ENCODE results near the gene SESN1. TPM values are rescaled to one million over a fixed set of nuclear protein-coding genes. Genes with fewer than 3 reads are reported as not detected.

The SESN1 gene
- total RNA-seq, 4 donors from 2014 or later = 73.3 to 253 (median 128) TPM

DNA sequence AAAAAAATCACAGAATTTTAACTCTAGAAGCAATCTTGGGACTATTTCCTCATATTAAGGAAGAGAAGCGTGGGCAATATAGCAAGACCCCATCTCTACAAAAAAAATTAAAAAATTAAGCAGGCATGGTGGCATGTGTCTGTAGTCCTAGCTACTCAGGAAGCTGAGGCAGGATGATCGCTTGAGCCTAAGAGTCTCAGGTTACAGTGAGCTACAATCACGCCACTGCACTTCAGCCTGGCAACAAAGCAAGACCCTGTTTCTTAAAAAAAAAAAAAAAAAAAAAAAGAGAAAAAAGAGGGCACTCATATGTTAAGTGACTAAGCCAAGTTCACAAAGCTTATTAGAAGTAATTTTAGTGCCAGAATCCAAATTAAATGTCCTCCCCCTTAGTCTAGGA lies 100.8 kb downstream of the SESN1 start:
- Histone ChIP-seq H3K27me3 (no peaks in the 10 kb centered on the region), H3K9me3 (no peaks in the 10 kb centered on the region), H3K4me1 (peaks cover 40 to 50% of the 10 kb centered on the region in 2 donors), H3K27ac (peak overlapping the region; percentile 32 to 96 (median 73)), H3K4me3 (no peak overlapping the region), H3K36me3 (peaks cover 9 to 90% of the 10 kb centered on the region in 2 donors)
- intact Hi-C loops (cut with DNase I; ENCODE audit: low total_unique reads) (no loop called here), in situ Hi-C loops (cut with MboI; ENCODE audit: low sequenced_read_pairs in 4 of 4) (no loop called here)
- DNase-seq (no peak), ATAC-seq (no peak)
- TF ChIP-seq, protein P1, sequence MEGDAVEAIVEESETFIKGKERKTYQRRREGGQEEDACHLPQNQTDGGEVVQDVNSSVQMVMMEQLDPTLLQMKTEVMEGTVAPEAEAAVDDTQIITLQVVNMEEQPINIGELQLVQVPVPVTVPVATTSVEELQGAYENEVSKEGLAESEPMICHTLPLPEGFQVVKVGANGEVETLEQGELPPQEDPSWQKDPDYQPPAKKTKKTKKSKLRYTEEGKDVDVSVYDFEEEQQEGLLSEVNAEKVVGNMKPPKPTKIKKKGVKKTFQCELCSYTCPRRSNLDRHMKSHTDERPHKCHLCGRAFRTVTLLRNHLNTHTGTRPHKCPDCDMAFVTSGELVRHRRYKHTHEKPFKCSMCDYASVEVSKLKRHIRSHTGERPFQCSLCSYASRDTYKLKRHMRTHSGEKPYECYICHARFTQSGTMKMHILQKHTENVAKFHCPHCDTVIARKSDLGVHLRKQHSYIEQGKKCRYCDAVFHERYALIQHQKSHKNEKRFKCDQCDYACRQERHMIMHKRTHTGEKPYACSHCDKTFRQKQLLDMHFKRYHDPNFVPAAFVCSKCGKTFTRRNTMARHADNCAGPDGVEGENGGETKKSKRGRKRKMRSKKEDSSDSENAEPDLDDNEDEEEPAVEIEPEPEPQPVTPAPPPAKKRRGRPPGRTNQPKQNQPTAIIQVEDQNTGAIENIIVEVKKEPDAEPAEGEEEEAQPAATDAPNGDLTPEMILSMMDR (IDR thresholded peaks at IDR 0.05 in 4 of 5, conservative IDR thresholded peaks at IDR 0.05 in 1 of 5) = no peak
- no peak for TF ChIP-seq POLR2A (IDR thresholded peaks at IDR 0.05)

DNA sequence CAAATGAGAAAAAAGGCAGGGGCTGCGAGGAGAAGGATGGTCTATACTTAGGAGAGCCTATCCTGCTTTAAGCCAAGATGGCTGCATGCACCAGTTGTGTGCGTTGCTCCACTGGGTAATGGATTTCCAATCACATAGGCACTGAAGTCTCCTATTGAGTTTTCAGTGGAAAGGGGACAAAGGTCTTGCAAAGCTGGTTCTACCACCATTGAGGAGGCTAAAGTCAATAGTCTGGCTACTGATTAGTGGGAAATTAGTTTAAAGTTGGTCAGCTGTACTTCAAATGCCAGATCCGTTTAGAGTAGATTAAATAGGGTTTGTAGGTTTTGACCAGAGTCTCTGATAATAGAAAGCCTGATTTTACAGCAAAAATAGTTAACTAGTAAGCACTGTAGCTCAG lies 104.9 kb downstream of the SESN1 start:
- intact Hi-C loops (cut with DNase I; ENCODE audit: low total_unique reads) = no loop called here
- Histone ChIP-seq H3K27ac (peak overlapping the region in 1 of 4 donors; percentile 25), H3K4me3 (no peak overlapping the region), H3K4me1 (peaks cover 4 to 9% of the 10 kb centered on the region in 2 donors), H3K27me3 (no peaks in the 10 kb centered on the region), H3K9me3 (no peaks in the 10 kb centered on the region), H3K36me3 (peaks cover 6 to 86% of the 10 kb centered on the region in 2 donors)
- no peak for TF ChIP-seq POLR2A (IDR thresholded peaks at IDR 0.05)
- TF ChIP-seq, protein P1 (IDR thresholded peaks at IDR 0.05 in 4 of 5, conservative IDR thresholded peaks at IDR 0.05 in 1 of 5) = no peak
- in situ Hi-C loops (cut with MboI; ENCODE audit: low sequenced_read_pairs in 4 of 4) = no loop called here
- no peak for ATAC-seq
- DNase-seq = no peak

DNA sequence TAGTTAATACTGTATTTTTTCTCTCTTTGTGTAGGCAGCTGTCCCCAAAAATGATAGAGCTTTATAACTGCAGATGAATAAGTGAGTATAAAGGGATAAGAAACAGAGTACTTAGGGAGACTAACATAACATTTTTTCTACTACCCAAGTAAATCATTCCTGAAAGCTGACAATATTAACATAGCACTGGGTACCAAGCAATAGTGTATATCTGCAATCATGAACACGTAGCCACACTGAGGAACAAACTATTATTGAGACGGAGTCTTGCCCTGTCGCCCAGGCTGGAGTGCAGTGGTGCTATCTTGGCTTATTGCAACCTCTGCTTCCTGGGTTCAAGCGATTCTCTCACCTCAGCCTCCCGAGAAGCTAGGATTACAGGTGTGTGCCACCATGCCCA lies 105.9 kb downstream of the SESN1 start:
- DNase-seq (no peak), ATAC-seq (no peak)
- Histone ChIP-seq H3K36me3 (peaks cover 6 to 77% of the 10 kb centered on the region in 2 donors), H3K27ac (peak overlapping the region in 1 of 4 donors; percentile 10), H3K9me3 (no peaks in the 10 kb centered on the region), H3K27me3 (no peaks in the 10 kb centered on the region), H3K4me1 (peaks cover 2 to 4% of the 10 kb centered on the region in 2 donors), H3K4me3 (no peak overlapping the region)
- in situ Hi-C loops (cut with MboI; ENCODE audit: low sequenced_read_pairs in 4 of 4) (no loop called here), intact Hi-C loops (cut with DNase I; ENCODE audit: low total_unique reads) (no loop called here)
- TF ChIP-seq POLR2A (IDR thresholded peaks at IDR 0.05) = no peak
- TF ChIP-seq, protein P1 (IDR thresholded peaks at IDR 0.05 in 4 of 5, conservative IDR thresholded peaks at IDR 0.05 in 1 of 5) = no peak

DNA sequence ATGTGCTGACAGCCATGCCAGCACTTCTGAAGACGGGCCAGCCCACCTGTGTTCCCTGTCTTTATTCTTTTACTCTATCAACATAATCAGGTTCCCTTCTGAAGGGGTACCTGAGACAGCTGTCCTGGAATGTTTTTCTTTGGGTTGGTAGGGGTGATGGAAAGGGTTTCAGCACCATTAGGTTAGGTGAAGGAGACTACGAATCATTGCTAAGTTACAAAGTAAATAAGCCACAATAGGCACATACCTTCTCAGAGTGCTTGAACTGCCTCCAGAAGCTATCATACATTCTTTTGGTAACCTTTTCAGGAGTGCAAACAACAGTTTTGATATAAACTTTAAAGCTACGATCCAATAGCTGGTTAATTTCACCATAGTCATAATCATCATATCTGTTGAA lies 106.3 kb downstream of the SESN1 start:
- H3K27ac ChIP-seq = no peak overlapping the region

More for the DNA sequence above, 106.3 kb downstream of the SESN1 start:
- intact Hi-C loops (cut with DNase I; ENCODE audit: low total_unique reads) (no loop called here), in situ Hi-C loops (cut with MboI; ENCODE audit: low sequenced_read_pairs in 4 of 4) (no loop called here)
- Histone ChIP-seq H3K36me3 (peaks cover 6 to 72% of the 10 kb centered on the region in 2 donors), H3K4me1 (peaks cover 0 to 4% of the 10 kb centered on the region in 2 donors), H3K9me3 (no peaks in the 10 kb centered on the region), H3K27me3 (no peaks in the 10 kb centered on the region), H3K4me3 (no peak overlapping the region)
- ATAC-seq (no peak), DNase-seq (no peak)
- TF ChIP-seq, protein P1 (IDR thresholded peaks at IDR 0.05 in 4 of 5, conservative IDR thresholded peaks at IDR 0.05 in 1 of 5) = no peak
- no peak for TF ChIP-seq POLR2A (IDR thresholded peaks at IDR 0.05)
